G401 (cell line): Measurements from ENCODE around the gene TNIP2. TPM values are rescaled to one million over a fixed set of nuclear protein-coding genes. Genes with fewer than 3 reads are reported as not detected.
"Not testable (repeated sequence)": the region's sequence is repeated elsewhere in the genome, so short reads cannot be mapped to it uniquely, and the experiment has no call there.

Source experiments
- DNase-seq: peaks from one replicate; pipeline ENCODE4 v3.0.0-alpha.2; 2015; ENCODE audit warnings: low spot score
- in situ Hi-C: cut with HindIII; loops from 2 replicates; pipeline ENCODE4 v1.10.0; 2016; ENCODE audit warnings: low sequenced_read_pairs, mixed read lengths
- total RNA-seq: library from RNA; depleted of rRNA; stranded (reverse); fragments of >200 nt; shearing (Covaris generic); gene quantifications from 2 replicates; pipeline ENCODE4 v1.2.3, GENCODE V29; 2014

The TNIP2 gene
- total RNA-seq, 1 experiment from 2014 or later, result 42.9 TPM

- DNase-seq, result no peak
- in situ Hi-C loops, result no loop called here
Measured at GRCh38 chr4:2728806-2729532, 27.2 kb downstream of the TNIP2 start.

- no peak for DNase-seq
- in situ Hi-C loops, result no loop called here
Measured at GRCh38 chr4:2728221-2728620, 27.9 kb downstream of the TNIP2 start.

- in situ Hi-C loops, DNase-seq: not testable (repeated sequence)
Measured at GRCh38 chr4:2726881-2727280, 29.3 kb downstream of the TNIP2 start.

- no peak for DNase-seq
- in situ Hi-C loops, result no loop called here
Measured at GRCh38 chr4:2725380-2725779, 30.8 kb downstream of the TNIP2 start.

GRCh38 chr4:2723751-2724150 lies 32.4 kb downstream of the TNIP2 start:
- in situ Hi-C loops, result no loop called here
- DNase-seq, result no peak

GRCh38 chr4:2722033-2722432 lies 34.1 kb downstream of the TNIP2 start:
- in situ Hi-C loops, result no loop called here

GRCh38 chr4:2721586-2721985 lies 34.5 kb downstream of the TNIP2 start:
- no peak for DNase-seq
- in situ Hi-C loops, result no loop called here

More at GRCh38 chr4:2722033-2722432, 34.1 kb downstream of the TNIP2 start:
- no peak for DNase-seq

- in situ Hi-C loops, result no loop called here
- DNase-seq, result no peak
Measured at GRCh38 chr4:2716236-2716635, 39.9 kb downstream of the TNIP2 start.

GRCh38 chr4:2715426-2715825 lies 40.7 kb downstream of the TNIP2 start:
- in situ Hi-C loops, result no loop called here
- DNase-seq, result no peak

- no peak for DNase-seq
- in situ Hi-C loops, result no loop called here
Measured at GRCh38 chr4:2714918-2715317, 41.2 kb downstream of the TNIP2 start.

- in situ Hi-C loops, result no loop called here
- DNase-seq, result no peak
Measured at GRCh38 chr4:2714061-2714770, 41.9 kb downstream of the TNIP2 start.

GRCh38 chr4:2713337-2713736 lies 42.8 kb downstream of the TNIP2 start:
- in situ Hi-C loops, result no loop called here
- DNase-seq, result no peak

- no peak for DNase-seq
Measured at GRCh38 chr4:2712261-2712842, 43.8 kb downstream of the TNIP2 start.

GRCh38 chr4:2702770-2703169 lies 53.4 kb downstream of the TNIP2 start:
- no peak for DNase-seq
- in situ Hi-C loops, result no loop called here

More at GRCh38 chr4:2712261-2712842, 43.8 kb downstream of the TNIP2 start:
- in situ Hi-C loops, result no loop called here

GRCh38 chr4:2702361-2702760 lies 53.8 kb downstream of the TNIP2 start:
- in situ Hi-C loops, result no loop called here
- no peak for DNase-seq

- DNase-seq, result no peak
- in situ Hi-C loops, result no loop called here
Measured at GRCh38 chr4:2700031-2700430, 56.1 kb downstream of the TNIP2 start.

GRCh38 chr4:2699534-2699933 lies 56.6 kb downstream of the TNIP2 start:
- DNase-seq, result no peak
- in situ Hi-C loops, result no loop called here

GRCh38 chr4:2698951-2699505 lies 57.1 kb downstream of the TNIP2 start:
- in situ Hi-C loops, result no loop called here

GRCh38 chr4:2698504-2698903 lies 57.6 kb downstream of the TNIP2 start:
- in situ Hi-C loops, result no loop called here

More at GRCh38 chr4:2698951-2699505, 57.1 kb downstream of the TNIP2 start:
- DNase-seq, result no peak

GRCh38 chr4:2697995-2698414 lies 58.1 kb downstream of the TNIP2 start:
- in situ Hi-C loops, result no loop called here
- no peak for DNase-seq

More at GRCh38 chr4:2698504-2698903, 57.6 kb downstream of the TNIP2 start:
- no peak for DNase-seq
